Panc1 (cell line): ENCODE measurements around the gene PRKCZ. TPM values are rescaled to one million over a fixed set of nuclear protein-coding genes. Genes with fewer than 3 reads are reported as not detected.

Experiments
- ATAC-seq: fragments of 200-7000 bp; cut with Tn5 transposase; 2 replicates; pipeline ENCODE4 v1.9.1; 2020; ENCODE audit warnings: mild to moderate bottlenecking, moderate library complexity
- BruUV-seq: library from RNA; stranded (reverse); fragments of 400-500 nt; replicated peaks from 2 replicates; lab custom pipeline; 2021; lab: Mats Ljungman, UMichigan
- CTCF ChIA-PET: fragments of 300-600 bp; sonication (Branson Sonifier 250); formaldehyde crosslinking; loops from one replicate; lab custom pipeline; 2022; ENCODE audit warnings: antibody characterized with exemption; lab: Charles Lee
- POLR2A ChIA-PET: fragments of 300-600 bp; sonication (Branson Sonifier 250); formaldehyde crosslinking; loops from one replicate; lab custom pipeline; 2022; ENCODE audit warnings: antibody characterized with exemption; lab: Charles Lee
- DNase-seq: peaks from one replicate; pipeline ENCODE4 v3.0.0-alpha.2; 2010; ENCODE audit warnings: low read depth, low spot score
- H3K27ac ChIP-seq: 2 replicates; pipeline ENCODE4 v1.5.1; 2011; ENCODE audit warnings: mild to moderate bottlenecking, low read length, inconsistent platforms
- H3K27me3 ChIP-seq: fragments of 200-500 bp; sonication (Bioruptor generic); 2 replicates; pipeline ENCODE4 v1.6.0; 2014; ENCODE audit warnings: low read length, inconsistent platforms; ENCODE audit not compliant: control insufficient read depth, insufficient read depth
- H3K36me3 ChIP-seq: fragments of 200-500 bp; sonication (Bioruptor generic); 2 replicates; pipeline ENCODE4 v1.5.1; 2014; ENCODE audit warnings: inconsistent platforms, mild to moderate bottlenecking, low read length, moderate library complexity; ENCODE audit not compliant: control insufficient read depth, insufficient read depth
- H3K4me1 ChIP-seq: 2 replicates; pipeline ENCODE4 v1.5.1; 2011; ENCODE audit warnings: inconsistent platforms, mild to moderate bottlenecking, low read length, moderate library complexity; ENCODE audit not compliant: control insufficient read depth, insufficient read depth
- H3K4me3 ChIP-seq, 2 experiments: 2 replicates each; pipeline ENCODE4 v1.5.1; 2011 to 2012; ENCODE audit warnings: low read depth in 2 of 2, low read length in 2 of 2, mild to moderate bottlenecking in 2 of 2, inconsistent platforms in 1 of 2, moderate library complexity in 1 of 2
- H3K9me3 ChIP-seq: fragments of 200-500 bp; sonication (Bioruptor generic); 2 replicates; pipeline ENCODE4 v1.5.1; 2014; ENCODE audit warnings: low read depth, mild to moderate bottlenecking, inconsistent platforms, low read length, moderate library complexity; ENCODE audit not compliant: control insufficient read depth, insufficient read depth
- POLR2AphosphoS5 ChIP-seq: IDR thresholded peaks from 2 replicates; pipeline ENCODE4 v1.6.1; 2012; ENCODE audit warnings: mild to moderate bottlenecking, low read depth, low read length, moderate library complexity
- SIN3A ChIP-seq: IDR thresholded peaks from 2 replicates; pipeline ENCODE4 v1.6.1; 2012; ENCODE audit warnings: low read depth, mild to moderate bottlenecking, low read length, moderate library complexity, borderline replicate concordance; ENCODE audit not compliant: insufficient read depth
- TCF7L2 ChIP-seq: IDR thresholded peaks from 2 replicates; pipeline ENCODE4 v1.6.1; 2011; ENCODE audit warnings: mild to moderate bottlenecking, low read depth, low read length, inconsistent platforms
- in situ Hi-C: cut with HindIII; loops from 2 replicates; pipeline ENCODE4 v1.10.0; 2016; ENCODE audit warnings: low sequenced_read_pairs, low pct_unique_long_range_greater_than_20kb
- intact Hi-C: fragments of 100-400 bp; cut with micrococcal nuclease; formaldehyde crosslinking; loops from one replicate; pipeline ENCODE4 v1.10.0; 2022; ENCODE audit not compliant: unreplicated experiment
- total RNA-seq: library from RNA; stranded (reverse); gene quantifications from one replicate; pipeline ENCODE4 v1.2.1, GENCODE V29; 2021; ENCODE audit not compliant: unreplicated experiment
- TF ChIP-seq, protein P1 (sequence below), 2 experiments: IDR thresholded peaks; 2 replicates each; pipeline ENCODE4 v1.6.1; 2011 to 2012; ENCODE audit warnings: low read depth in 2 of 2, control low read depth in 1 of 2, low read length in 1 of 2, mild to moderate bottlenecking in 1 of 2, moderate library complexity in 1 of 2; ENCODE audit not compliant: insufficient read depth in 1 of 2
- TF ChIP-seq, protein P2 (sequence below): fragments of 450-650 bp; IDR thresholded peaks from 2 replicates; pipeline ENCODE4 v1.5.1; 2017; ENCODE audit warnings: mild to moderate bottlenecking

Gene PRKCZ
- total RNA-seq, 1 experiment from 2014 or later = 26.7 TPM

DNA sequence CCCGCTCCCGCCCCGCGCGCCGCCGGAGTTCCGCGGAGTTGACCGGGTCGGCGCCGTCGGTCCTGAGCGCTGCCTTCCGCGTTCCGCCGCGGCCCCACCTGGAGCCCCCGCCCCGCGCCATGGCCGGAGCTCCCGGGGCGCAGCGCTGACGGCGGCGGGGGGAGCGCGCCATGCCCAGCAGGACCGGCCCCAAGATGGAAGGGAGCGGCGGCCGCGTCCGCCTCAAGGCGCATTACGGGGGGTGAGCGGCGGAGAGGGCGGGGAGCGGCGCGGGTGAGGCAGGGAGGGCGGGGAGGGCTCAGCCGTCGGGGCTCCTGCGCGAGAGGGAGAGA lies 216 bp downstream of the PRKCZ start:
- H3K4me3 ChIP-seq = peak overlapping the region; percentile 63 to 68
- in situ Hi-C loops = no loop called here
- no peak for DNase-seq
- H3K9me3 ChIP-seq = no peaks in the 10 kb centered on the region
- peak; percentile 44 for ATAC-seq
- no peaks in the 10 kb centered on the region for H3K27me3 ChIP-seq
- CTCF ChIA-PET = interaction anchor here (0.7 to 0.9 kb wide), 3 partner anchors 53 to 202 kb away, joined by 4 to 7 read pairs (median 4); no protein-coding TSS in a partner anchor
- intact Hi-C loops = no loop called here
- H3K27ac ChIP-seq = no peak overlapping the region; the same call in 1 of the 2 replicates
- H3K4me1 ChIP-seq = peaks cover 9% of the 10 kb centered on the region
- BruUV-seq = no TSS peak
- POLR2A ChIA-PET = no interaction called here
- TF ChIP-seq TCF7L2 (no peak), POLR2AphosphoS5 (no peak), SIN3A (no peak)
- TF ChIP-seq, protein P1, sequence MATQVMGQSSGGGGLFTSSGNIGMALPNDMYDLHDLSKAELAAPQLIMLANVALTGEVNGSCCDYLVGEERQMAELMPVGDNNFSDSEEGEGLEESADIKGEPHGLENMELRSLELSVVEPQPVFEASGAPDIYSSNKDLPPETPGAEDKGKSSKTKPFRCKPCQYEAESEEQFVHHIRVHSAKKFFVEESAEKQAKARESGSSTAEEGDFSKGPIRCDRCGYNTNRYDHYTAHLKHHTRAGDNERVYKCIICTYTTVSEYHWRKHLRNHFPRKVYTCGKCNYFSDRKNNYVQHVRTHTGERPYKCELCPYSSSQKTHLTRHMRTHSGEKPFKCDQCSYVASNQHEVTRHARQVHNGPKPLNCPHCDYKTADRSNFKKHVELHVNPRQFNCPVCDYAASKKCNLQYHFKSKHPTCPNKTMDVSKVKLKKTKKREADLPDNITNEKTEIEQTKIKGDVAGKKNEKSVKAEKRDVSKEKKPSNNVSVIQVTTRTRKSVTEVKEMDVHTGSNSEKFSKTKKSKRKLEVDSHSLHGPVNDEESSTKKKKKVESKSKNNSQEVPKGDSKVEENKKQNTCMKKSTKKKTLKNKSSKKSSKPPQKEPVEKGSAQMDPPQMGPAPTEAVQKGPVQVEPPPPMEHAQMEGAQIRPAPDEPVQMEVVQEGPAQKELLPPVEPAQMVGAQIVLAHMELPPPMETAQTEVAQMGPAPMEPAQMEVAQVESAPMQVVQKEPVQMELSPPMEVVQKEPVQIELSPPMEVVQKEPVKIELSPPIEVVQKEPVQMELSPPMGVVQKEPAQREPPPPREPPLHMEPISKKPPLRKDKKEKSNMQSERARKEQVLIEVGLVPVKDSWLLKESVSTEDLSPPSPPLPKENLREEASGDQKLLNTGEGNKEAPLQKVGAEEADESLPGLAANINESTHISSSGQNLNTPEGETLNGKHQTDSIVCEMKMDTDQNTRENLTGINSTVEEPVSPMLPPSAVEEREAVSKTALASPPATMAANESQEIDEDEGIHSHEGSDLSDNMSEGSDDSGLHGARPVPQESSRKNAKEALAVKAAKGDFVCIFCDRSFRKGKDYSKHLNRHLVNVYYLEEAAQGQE (IDR thresholded peaks at IDR 0.05; ENCODE audit: insufficient read depth in 1 of 2, low read depth in 2 of 2, low read length in 1 of 2) = no peak
- TF ChIP-seq, protein P2, sequence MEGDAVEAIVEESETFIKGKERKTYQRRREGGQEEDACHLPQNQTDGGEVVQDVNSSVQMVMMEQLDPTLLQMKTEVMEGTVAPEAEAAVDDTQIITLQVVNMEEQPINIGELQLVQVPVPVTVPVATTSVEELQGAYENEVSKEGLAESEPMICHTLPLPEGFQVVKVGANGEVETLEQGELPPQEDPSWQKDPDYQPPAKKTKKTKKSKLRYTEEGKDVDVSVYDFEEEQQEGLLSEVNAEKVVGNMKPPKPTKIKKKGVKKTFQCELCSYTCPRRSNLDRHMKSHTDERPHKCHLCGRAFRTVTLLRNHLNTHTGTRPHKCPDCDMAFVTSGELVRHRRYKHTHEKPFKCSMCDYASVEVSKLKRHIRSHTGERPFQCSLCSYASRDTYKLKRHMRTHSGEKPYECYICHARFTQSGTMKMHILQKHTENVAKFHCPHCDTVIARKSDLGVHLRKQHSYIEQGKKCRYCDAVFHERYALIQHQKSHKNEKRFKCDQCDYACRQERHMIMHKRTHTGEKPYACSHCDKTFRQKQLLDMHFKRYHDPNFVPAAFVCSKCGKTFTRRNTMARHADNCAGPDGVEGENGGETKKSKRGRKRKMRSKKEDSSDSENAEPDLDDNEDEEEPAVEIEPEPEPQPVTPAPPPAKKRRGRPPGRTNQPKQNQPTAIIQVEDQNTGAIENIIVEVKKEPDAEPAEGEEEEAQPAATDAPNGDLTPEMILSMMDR = no peak
- no peaks in the 10 kb centered on the region; the same call in 1 of the 2 replicates for H3K36me3 ChIP-seq

DNA sequence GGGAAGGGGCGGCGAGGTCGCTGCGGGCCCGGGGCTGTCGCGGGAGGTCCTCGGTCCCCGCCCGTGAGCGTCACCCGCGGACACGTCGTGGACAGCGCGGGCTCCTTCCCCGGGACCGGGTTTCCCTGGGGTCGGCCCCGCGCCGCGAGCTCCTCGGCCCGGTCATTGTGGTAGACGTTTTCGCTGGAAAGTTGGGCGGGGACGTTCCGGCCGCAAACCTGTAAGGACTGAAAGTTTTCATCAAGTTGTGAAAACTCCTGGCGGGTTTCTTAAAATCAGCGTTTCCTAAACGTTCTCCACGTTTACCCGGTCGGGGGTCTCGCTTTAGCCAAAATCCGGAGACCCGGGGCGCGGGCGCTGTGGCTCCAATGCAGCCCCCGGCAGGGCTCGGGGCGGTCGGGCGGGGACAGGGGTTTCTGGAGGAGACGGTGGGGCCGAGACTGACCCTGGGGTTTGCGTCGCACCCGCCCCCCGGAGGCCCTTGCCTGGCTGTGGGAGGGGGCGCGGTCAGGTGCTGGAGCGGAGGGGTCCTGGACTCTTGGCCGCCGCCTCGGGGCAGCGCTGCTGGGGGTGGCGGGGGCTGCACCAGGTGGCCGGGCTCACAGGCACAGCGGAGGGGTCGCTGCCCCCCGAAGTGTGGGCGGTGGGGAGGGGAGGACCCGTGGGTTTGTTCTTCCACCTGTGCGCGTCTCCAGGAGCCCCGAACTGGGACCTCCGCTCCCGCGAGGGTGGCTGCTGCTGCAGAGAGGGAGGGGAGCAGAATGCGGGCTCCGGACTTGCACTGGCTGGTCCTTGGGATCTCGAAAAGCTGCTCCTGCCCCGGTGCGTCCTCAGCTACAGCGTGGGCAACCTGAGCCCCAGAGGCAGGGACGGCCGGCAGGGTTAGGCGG lies 827 bp downstream of the PRKCZ start:
- H3K4me3 ChIP-seq = peak overlapping the region; percentile 63 to 68
- no TSS peak for BruUV-seq
- ChIA-PET CTCF (interaction anchor here (0.7 kb wide), 2 partner anchors 111 to 203 kb away, joined by 4 to 7 read pairs; no protein-coding TSS in a partner anchor), POLR2A (no interaction called here)
- no peak for DNase-seq
- no peaks in the 10 kb centered on the region; the same call in 1 of the 2 replicates for H3K36me3 ChIP-seq
- no peak for ATAC-seq
- H3K4me1 ChIP-seq = peaks cover 9% of the 10 kb centered on the region
- H3K9me3 ChIP-seq = no peaks in the 10 kb centered on the region
- intact Hi-C loops (no loop called here), in situ Hi-C loops (no loop called here)
- H3K27me3 ChIP-seq = no peaks in the 10 kb centered on the region
- peak overlapping the region; percentile 63; the same call in 1 of the 2 replicates for H3K27ac ChIP-seq
- TF ChIP-seq POLR2AphosphoS5 (no peak), SIN3A (no peak)
- TF ChIP-seq, protein P2 = no peak
